GM19099 (cell line): ENCODE measurements around the gene ASB18.

ENCODE experiments used
- POLR2A ChIP-seq: IDR thresholded peaks from 3 replicates; pipeline ENCODE4 v1.6.1; 2011; ENCODE audit warnings: low read depth; ENCODE audit not compliant: insufficient read length; ENCODE audit errors: extremely low read depth

The ASB18 gene

DNA sequence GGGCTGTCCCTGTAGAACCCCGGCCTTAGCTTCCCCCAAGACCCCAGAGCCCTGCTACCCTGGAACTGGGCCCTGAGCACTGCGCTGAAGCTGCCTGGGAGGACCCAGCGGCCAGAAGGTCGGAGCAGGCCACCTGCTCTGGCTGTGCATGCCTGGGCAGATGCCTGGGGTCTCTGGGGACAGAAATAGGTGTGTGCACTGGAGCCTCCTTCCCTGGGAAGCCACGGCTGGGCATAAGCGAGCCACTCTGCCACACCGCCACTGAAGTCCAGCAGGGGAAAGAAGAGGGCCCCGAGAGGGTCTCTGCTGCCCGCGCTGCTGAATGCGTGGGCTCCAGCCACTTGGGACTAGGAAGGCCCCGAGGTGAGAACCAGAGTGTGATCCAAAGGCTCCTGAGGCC is 102.7 kb downstream of the ASB18 start:
- TF ChIP-seq POLR2A, result no peak

DNA sequence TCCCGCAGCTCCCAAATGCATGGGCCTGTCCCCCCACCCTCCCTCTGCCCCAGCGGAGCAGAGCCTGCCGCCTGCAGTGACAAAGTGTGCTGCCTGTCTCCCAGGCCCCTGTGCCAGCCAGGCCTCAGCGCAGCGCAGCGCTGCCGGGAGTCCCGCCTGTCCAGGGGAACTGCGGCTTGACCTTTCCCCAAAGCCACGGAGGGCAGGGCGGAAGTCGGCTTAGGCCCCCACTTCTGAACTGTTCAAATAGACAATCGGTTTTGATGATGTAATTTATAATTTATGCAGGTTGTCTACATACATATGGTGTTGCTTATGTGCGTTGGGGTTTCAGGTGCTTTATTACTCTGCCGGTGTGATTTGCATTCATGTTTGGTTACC is 103.1 kb downstream of the ASB18 start:
- TF ChIP-seq POLR2A, result no peak

DNA sequence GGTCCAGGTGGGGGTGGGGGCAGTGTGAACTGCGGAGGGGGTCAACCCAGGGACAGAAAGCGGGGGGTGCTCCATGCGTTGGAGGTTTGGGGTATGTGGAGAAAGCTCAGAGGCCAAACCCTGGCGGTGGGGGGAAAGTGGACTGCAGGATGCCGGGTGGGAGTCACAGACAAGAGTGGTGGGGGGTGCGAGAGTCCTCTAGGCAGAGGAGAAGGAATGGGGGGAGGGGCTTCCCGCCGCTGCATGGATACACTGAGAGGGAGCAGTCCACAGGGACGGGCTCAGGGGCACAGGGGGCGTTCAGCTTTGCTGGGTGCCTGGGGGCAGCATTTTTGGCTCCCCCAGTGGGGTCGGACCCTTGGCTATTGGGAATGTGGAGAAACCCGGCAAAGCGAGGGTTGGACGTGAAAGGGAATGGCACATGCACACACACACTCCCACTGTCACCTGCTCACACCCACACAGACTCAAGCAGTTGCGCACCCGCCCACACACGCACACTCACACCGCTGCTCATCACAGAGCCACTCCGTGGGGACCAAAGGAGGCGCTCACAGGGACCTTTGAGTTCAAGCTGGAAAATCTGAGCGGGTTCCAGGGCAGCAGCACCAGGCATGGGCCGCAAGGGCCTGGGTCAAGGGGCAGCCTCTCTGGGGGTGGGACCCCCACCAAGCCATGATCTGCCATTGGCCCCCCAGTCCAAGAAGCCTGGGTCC is 103.7 kb downstream of the ASB18 start:
- no peak for TF ChIP-seq POLR2A

DNA sequence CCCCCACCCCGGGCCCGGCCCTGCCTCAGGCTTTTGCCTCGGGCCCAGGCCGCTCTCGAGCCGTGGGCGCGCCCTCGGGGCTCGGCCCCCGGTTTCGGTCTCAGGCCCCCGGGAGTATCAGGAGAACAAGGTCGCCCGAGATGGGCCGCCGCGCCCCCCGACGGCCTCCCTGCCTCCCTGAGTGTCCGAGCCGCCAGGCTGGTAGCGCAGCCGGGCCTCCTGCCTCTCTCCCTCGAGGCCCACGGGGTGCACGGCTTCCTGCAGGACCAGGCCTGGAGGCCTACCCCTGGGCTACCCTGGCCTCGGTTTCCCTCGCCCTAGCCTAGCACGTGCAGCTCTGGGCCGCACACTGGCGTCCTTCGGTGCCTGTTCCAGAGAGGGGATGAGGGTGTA is 104.4 kb downstream of the ASB18 start:
- TF ChIP-seq POLR2A, result no peak

GRCh38 chr2:236158969-236159777 is 105.0 kb downstream of the ASB18 start:
- TF ChIP-seq POLR2A, result no peak

DNA sequence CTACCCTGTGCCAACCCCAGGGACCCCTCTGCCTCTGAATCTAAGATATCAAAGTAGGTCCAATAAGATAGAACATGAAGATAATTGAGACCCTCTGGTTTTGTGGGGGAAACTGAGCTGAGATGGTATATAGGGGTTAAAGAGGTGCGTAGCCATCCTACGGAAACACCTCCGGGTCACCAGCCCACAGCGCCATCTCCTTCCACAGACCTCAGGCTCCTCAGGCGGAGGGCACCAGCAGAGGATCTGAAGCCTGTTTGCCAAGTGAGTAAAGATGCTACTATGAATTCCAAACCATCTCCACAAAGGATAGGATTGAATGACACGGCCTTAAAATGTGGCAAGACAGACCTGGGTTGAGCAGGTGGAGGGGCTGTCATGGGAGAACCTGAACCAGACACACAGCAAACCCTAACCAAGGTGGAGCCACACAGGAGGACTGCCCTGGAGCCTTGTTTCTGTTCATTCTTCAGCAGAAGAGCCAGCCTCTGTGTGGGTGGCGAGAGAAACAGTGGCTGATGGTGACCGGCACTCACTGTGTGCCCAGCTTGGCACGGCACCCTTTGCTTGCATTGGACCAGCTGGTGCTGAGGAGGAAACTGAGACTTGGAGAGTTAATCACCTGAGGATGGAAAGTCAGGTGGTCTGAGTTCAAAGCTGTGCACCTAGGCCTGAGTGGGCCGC is 106.2 kb downstream of the ASB18 start:
- no peak for TF ChIP-seq POLR2A

DNA sequence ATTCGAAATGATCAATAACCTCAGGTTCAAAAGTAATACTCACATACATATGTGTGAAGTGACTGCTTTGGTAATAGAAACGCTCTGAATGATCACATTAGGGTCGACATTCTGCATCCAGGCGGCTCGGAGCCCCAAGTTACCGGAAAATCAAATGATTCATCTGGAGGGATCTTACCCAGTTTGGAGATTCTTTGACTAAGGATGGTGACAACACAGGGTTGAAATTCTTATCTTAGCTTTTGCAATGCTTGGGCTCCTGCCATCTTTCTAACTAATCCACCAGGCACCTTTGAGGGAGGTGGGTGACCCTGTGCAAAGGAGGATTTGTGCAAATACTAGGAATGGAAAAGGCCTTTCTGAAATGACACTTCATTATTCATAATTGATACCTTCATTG is 106.8 kb downstream of the ASB18 start:
- TF ChIP-seq POLR2A, result no peak

DNA sequence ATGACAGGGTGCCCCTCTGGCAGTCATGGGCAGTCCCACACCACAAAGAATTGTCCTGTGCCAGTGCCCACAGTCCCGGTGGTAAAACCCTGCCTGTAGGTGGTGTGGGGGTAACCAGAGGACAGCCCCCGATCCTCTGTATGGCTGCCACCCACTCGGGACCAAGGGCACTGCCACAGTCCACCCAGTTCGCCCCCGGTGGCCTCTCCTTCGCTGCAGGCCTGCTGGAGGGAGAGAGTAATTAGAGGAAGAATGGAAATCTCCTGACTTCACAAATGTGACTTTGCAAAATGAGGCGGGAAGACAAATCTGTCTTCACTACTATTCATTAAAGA is 107.4 kb downstream of the ASB18 start:
- TF ChIP-seq POLR2A, result no peak

DNA sequence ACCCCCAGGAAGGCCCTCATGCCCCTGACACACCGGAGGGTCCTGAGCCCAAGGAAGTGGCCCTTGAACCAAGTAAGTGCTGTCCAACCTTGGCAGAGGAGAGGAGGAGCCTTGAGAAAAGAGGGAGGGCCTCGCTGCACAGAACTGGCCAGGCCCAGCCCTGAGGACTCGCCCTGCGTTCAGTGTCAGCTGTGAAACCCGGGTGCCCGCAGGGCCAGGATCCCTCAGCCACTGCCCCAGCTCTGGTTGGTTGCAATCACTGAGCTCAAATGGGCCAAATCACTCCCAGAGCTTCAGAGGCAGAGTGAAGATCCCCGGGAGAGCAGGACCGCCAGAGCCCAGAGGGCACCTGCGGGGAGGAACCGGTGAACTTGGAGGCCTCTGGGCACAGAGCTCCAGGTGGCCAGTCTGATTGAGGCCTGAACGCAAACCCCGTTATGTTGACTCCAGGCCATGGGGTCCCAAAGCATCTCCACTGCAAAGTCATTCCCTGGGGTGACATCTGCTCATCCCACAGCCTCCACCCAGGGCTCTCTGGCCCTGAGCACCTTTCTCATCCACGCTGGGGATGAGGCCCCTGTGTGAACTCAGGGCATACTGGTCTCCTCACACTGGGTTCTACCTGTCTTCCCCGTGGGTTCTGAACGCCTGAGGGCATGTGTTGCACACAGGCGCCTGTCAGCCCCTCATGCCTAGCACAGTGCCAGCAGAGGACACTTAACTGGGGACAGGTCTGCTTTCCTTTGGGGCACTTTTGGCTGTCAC is 107.9 kb downstream of the ASB18 start:
- no peak for TF ChIP-seq POLR2A

GRCh38 chr2:236155406-236155805 is 108.8 kb downstream of the ASB18 start:
- TF ChIP-seq POLR2A, result no peak

GRCh38 chr2:236146436-236146835 is 117.8 kb downstream of the ASB18 start:
- no peak for TF ChIP-seq POLR2A

DNA sequence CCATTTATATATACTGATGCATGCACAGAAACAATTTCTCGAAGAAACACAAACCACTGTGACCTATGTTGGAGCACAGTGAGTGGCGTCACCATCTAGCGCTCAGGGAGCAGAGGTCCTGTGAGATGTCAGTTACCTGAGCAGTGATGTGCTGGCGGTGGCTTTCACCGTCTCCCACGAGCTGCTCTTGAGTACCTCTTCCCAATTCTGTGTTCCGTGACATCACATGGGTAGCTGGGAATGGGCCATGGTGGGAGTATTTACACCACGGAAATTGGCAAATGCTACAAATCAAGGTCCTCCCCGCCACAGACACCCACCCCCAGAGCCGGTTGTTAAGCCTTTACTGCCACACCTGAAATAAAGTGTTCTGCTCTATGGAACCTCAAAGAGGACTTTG is 120.4 kb downstream of the ASB18 start:
- TF ChIP-seq POLR2A, result no peak
